HG03135 (cell line): ENCODE measurements around the gene TELO2.

Source experiments
- ATAC-seq: cut with Tn5 transposase; IDR thresholded peaks from one replicate; pipeline ENCODE4 v1.9.1; 2021; ENCODE audit warnings: mild to moderate bottlenecking, moderate library complexity; ENCODE audit not compliant: unreplicated experiment

Gene TELO2

DNA sequence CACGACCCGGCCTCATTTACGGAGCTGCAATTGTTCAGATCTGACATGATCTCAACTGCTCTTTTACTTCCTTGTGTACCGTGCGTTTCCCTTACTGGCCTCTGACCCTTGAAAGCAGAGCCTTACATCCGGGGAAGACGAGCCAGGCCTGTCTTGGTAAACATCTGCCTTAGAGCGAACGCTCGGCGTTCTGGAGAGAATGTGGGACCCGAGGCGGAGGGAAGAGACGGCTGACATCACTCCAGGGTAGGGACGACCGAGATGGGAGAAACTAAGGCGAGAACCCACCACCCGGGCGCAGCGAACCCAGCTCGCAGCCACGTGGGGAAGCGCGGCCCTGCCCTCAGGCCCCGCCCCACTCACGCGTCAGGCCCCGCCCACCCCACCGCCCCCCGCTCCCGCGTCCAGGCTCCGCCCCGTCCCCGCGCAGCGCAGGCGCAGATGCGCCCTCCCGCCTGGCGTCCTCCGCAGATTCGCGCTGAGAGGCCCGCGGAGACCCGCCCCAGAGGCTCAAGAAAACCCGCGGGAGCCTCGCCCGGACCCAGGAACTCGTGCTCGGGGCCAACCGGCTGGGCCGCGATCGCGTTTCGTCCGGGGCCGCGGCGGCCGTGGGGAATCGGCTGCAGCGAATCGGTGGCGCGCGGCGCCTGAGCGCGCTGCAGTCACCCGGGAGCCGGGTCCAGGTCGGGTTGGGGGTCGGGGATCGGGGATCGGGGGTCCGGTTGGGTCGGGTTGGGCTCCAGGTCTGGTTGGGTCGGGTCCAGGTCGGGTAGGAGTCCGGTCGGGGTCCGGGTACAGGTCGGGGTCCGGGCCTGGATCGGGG is at the start of gene TELO2:
TELO2 (plus strand) TSS at position 438 of the 823 bp plus-strand sequence. CDS start 922 bp downstream, outside the sequence.
- peak; percentile 53 for ATAC-seq

DNA sequence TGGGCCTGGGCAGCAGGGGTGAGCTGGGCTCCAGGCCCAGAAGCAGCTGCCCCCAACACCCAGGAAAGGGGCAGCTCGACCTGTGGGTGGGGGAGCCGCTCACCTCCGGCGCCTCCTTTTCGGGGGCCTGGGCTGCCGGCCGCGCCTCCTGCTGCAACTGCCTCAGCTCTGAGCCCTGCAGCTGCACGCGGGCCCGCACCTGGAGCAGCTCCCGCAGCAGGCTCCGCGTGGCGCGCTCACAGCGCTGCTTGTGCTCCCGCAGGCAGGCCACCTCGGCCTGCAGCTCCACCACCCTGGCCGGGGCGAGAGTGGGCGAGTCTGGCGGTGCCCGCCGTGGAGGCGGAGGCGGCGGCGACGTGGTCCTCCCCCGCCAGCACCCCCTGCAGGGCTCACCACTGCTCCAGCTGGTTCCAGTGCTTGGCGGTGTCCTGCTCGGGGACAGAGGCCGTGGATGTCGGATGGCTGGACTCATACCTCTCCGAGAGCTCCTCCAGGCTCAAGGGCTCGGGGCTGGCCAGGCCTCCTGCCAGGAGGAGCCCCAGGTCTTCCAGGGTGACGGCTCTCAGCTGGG is 49.7 kb upstream of the TELO2 start:
- ATAC-seq = no peak

DNA sequence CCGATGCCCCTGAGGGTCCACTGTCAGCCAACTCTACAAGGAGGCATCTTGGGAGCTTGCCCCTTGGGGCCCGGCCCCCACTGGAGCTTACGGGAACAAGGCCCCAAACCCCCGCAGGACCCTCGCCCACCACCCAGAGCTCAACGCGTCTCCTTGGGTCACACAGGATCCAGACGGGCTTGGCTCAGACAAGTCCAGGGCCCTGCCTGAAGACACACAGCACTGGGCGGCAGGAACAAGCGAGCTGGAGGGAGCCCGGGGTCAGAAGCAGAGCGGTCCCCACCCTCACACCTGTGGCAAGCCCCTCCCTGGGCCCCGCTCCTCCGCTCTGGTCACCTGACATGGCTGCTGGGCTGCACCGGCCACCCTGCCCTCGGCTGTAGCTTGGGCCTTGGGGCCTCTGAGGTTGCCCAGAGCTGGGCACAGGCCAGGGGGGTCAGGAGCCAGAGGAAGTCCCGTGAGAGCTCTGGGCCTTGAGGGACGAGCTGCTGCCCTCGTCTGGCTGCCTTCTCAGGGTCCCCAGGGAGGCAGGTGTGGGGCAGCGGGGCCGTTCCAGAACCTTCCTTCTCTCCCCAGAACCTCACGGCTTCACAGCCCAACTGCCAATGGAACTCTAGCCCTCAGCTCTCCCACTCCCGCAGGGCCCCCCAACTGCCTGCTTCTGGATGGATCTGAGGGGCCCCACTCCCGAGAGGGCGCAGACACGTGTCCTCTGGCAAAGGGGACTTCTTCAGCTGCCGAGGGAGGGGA is 49.0 kb upstream of the TELO2 start, which contains the start of gene CCDC154:
CCDC154 (minus strand) TSS at position 577 of the 750 bp plus-strand sequence; CDS start at position 343, 234 bp downstream.
- ATAC-seq = no peak

DNA sequence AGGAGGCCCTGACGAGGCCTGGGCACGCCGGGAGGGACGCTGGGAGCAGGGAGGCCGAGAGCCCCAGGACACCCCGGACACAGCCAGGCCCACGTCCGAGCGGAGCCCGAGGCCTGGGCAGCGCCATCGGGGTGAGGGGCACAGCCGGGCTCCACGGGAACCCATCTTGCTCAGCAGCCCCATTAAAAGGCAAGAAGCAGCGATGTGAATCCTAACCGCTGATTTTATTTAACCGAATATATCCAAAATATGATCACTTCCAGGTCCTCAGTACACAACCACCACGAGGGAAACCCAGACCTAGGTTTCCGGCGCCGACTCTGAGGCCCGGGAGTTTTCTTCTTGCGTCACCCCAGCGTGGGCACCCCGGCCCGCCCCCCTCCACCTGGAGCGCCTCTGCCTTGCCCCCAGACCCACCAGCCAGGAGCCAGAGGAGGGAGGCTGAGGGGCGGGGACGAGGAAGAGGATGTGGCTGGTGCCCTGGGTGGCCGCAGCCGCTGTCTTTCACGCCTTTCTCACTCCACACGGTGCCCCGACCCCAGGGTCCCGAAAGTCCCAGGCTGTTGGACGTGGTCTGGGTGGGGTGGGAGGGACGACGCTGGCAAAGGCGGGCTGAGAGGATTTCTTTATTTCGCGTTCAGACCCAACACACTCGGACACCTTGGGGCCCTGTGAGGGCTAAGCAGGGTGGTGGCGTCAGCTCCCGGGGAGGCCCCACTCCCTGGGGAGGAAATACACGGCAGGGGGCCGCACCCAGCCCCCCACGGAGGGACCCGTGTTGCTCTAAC is 48.2 kb upstream of the TELO2 start:
- ATAC-seq = no peak

DNA sequence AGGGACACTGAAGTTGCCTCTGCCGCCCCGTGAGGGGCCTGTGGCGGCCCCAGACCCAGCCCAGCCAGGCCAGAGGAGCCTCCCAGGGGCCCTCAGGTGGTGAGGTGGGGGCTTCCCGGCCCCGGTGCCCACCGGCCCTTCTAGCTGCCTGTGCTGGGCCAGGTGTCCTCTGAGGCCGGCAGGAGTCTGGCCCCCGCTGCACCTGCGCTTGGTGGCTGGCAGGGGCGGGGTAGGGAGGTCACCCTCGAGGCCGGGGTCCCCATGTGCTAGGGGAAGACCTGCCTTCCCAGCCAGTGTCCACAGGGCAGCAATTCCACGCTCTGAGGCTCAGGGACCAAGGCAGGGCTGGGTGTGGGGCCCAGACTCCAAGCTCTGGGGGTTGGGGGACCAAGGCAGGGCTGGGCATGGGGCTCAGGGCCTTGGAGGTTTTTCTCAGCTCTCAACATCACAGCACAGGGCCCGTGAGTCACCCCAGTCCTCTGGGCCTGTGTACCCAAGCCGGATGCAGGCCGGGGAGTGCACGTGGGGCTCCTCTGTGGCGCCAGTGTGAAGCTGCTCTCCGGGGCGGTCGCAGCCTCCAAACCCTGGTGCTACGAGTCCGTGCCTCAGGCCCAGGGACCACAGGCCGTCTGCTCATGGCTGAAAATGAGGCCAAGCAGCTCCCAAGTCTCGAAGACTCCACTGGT is 47.5 kb upstream of the TELO2 start:
- ATAC-seq = no peak

DNA sequence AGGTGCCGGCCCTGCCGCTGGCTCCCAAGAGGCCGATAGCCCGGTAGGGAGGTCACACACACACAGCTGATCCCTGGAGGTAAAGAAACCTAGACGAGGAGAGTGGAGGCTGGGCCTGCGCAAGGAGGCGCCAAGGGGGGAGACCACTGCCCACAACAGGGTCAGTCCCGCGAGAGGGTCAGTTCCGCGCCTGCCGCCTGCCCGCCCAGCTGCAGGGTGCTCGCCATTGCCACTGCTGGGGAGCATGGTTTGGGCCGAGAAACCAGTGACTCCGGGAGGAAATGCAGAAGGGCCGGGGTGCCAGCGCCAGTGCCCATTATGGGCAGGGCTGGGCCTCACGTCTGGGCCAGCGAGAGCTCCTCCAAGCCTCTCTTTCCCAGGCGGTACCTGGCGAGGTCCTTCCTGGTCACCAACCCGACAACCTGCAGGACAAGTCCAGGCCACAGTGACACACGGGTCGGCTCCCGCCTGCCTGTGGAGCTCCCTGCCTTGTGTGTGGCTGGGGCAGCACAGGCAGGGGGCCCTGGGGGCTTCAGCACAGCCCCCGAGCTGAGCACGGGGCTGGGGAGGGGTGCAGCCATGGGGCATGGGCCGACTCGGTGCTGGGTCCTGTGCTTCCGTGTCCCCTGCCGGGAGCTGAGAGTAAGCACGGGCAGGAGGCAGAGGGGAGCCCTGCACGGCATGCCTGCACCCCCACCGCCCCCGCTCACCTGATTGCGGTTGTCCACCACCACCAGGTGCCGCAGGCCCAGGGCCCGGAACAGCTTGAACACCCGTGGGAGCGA is 46.7 kb upstream of the TELO2 start:
- ATAC-seq = no peak

DNA sequence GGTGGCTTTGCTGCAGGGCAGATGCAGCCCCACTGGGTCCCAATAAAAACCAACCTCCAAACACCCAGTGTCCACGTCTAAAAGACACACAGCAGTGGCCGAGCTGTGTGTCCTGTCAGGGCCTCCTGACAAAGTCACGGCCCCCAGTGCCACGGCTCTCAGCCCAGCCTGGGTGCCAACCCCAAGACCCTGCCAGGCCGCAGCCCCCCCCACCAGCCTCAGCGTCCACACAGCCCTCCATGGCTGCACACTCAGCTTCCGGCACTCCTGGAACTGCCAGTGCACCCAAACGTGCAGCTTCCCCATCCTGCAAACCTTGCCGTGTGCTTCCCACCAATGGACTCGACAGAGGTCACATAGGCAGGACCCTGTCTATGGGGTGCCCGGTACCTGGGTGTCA is 45.2 kb upstream of the TELO2 start:
- ATAC-seq = no peak

DNA sequence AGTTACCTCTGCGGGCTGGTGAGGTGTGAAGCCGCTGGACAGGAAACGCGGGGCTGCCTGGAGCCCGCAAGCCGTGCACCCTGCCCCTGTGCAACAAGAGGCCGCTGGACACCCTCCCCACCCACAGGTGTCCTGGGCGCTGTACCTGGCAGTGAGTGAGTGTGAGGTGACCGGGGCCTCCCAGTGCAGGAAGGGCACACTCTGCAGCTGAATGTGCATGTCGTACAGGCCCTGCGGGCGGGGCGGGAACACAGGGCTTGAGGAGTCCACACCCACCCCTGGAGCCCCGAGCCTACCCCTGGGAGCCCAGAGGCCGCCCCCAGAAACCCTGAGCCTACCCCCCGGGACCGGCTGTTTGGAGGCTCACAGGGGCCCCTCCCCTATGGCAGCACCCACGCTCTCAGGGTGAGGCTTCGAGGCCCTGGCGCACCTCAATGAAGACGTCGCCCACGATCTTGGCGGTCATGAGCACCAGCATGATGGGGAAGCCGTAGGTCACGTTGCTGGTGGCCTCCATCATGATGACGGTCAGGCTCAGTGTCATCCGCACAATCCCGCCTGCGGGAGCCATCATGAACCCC is 44.5 kb upstream of the TELO2 start:
- no peak for ATAC-seq

DNA sequence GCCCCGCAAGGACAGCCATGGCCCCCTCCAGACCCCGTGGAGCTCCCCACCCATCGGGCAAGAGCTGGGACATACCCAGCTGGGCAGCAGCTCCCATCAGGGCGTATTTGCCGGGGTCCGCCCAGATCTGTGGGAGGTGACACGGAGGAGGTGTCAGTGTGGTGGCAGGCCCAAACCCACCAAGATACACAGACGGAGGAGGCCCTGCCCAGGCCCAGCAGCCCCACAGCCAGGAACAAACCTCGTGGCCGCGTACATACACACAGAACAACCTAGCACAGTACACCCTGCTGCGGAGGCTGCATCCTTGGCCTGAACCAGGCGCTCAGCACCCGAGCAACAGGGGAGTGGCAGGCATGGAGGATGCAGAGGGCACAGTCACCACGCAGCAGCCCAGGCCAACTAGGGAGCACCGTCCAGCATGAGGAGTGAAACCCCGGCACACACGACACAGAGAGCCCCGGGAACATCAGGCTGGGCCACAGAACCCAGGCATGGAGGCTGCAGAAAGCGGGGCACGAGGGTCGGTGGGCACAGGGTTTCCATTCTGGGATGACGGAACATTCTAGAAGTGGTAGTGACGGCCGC is 43.9 kb upstream of the TELO2 start:
- no peak for ATAC-seq

DNA sequence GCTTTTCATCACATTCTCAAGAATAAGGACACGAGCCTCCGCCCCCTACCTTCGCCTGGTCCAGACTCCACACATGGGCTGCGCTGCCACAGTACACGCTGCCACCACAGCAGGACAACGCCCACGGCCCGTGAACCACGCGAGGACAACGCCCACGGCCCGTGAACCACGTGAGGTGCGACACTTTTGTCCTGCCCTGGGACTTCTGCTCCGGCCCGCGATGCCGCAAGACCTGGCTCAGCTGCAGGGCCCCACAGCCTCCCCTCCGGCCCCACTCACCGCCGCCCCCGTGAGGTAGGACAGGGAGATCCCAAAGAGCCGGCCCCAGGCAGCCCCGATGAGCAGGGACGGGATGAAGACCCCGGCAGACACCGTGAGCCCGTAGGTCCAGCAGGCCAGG is 42.9 kb upstream of the TELO2 start:
- ATAC-seq = no peak

DNA sequence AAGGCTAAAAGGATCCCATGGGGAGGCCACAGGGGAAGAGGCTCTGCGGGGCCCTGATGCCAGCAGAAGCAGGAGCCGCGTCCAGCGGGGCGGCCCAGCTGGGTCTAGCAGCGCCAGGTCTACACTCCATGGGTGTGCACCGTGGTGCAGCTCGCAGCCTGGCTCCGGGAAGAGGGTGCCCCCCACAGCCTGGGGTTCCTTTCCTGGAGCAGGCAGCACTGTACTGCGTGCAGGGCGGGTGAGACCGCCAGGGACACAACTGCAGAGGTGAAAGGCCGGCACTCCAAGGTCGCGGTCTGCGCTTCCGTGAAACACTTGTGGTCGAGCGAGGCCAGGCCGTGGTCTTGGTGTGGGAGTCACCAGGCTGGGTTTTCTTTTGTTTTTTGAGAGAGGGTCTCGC is 42.3 kb upstream of the TELO2 start:
- no peak for ATAC-seq

DNA sequence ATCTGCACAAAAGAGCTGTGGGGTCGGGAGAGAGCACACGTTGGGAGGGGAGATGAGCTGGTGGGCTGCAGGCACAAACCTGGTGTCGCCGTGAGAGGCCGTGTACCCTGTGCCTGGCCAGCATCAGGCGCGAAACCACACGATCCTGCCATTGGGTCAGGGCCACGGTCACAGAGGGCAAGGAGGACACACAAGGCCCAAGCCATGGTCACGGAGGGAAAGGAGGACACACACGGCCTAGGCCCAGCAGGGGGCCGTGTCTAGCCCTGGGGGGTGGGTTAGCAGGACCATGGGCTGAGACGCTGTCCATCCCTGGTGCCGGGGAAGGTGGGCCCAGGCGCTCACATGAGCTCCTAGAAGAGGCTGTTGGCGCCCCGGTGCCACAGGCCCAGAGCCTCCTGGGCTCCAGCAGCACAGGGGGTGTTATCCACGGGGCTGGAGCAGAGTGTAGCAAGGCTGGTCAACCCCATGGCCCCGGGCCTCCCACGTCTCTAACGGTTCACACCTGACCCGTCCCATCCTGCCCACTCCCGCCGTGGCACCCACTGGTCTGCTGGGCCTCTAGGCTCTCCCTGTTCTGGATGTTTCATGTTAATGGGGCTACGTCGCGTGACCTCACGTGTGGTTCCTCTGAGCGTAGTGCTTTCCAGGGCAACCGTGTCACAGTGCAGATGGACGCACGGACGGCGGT is 41.3 kb upstream of the TELO2 start:
- no peak for ATAC-seq

DNA sequence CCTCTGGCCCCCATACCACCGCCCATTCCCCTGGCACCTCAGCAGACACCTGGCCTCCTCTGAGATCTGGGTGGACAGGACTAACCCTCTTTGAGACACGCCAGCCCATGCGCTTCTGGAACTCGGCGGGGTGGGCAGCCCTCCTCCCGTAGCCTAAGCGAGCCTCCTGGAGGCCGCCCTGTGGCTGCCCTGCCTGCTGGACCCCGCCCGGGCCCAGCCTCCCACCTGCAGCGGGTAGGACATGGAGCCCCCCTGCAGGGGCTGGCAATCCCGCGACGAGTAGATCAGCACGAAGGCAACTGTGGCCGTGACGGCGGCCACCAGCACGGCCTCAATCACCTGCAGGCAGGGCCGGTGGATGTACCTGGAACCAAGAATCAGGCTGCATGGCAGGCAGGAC is 40.6 kb upstream of the TELO2 start:
- no peak for ATAC-seq

DNA sequence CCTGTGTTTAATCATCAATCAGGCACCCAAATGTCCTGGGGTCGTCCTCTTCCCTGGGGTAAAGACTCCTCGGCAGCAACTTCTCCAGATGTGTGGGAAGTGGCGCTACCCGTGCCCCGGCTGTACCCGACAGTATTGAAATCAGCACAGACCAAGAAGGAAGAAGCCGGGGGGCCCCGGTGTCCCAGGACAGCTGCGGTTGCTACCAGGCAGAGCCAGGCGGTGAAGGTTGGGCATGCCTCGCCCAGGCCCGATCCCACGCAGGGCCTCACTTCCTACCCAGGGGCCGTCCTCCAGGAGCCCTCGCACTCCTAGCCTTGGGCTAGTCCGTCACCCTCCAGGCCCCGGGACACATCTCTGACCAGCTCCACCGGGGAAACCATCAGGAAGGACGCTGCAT is 39.8 kb upstream of the TELO2 start:
- no peak for ATAC-seq

DNA sequence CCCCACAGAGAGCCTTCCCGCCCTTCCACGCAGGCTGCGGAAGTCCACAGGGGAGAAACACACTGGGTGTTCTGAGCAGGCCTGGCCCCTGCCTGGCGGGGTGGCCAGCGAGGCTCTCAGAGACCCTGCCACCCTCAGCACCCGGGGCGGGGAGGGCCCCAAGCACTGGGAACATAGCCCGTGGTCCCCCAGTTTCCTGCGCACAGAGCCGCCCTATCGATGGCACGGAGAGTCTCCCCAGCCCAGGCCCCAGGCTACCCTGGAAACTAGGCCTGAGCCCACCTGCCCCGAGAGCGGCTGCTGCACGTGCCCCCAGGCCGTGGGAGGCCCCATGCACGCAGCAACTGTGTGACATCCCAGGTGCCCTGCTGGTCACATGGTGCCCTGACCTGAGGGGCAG is 38.6 kb upstream of the TELO2 start:
- ATAC-seq = no peak

DNA sequence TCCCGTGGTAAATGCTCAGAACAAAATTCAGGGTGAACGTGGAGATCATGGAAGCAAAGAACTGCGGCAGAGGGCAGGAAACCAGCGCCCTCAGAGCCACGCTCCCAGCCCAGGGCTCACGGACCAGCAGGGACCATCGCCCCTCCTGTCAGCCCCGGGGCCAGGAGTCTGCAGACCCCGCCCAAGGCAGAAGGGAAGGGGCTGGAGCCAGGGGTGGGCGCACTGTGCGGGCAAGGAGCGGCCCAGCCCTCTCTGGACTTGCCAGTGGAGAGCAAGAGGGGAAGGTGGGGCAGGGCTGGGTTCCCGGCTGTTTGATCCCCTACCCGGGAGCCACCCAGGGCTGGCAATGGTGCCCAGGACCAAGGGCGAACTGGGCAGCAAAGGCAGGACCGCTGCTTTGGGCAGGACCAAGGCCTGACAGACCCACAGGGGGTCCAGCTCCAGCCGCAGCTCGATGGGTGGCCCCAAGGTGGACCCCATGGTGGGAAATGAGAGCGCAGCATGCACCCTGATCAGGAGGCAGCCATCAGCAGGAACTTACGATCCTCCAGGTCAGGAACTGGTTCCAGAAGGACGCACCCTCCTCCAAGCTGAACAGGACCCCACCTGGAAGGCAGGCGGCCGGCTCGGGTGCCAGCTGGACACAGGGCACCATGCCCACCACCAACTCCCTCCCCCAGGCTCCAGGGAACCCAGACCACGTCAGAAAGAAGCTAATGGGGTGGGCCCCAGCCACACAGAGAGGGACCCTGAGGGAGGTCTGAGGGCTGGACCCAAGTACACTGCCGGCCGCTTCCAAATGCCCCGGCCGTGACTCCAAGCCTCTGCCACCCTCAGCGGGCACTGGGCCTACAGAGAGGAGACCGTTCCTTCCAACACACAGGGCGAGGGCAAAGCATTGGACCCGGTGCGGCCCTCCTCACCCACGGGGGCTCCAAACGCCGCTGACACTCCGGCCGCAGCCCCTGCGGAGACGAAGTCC is 37.7 kb upstream of the TELO2 start:
- ATAC-seq = no peak

DNA sequence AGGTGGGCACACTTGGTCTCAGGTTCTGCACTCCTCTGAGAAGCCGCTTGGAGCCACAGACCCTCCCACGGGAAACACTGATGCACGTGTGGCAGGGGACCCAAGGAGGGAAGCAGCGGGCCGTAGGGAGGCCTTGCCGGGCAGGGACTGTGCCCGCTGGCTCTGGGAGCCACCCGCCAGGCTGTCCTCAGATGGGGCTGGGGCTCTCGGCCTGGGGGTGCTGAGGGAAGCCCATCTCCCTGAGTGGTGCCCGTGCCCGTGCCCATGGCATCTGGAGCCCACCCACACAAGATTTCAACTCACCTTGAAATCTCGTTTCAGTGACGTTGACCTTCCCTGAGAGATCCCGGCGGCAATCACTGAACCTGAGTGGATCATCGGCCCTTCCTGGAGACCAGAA is 36.2 kb upstream of the TELO2 start:
- no peak for ATAC-seq
